Activated CD8-positive, alpha-beta memory T cell treated with anti-CD3 and anti-CD28 coated beads for 36 hours (primary cell): ENCODE data around the gene ANKRD35. TPM values are rescaled to one million over a fixed set of nuclear protein-coding genes. Genes with fewer than 3 reads are reported as not detected.
"Not testable (repeated sequence)": the region's sequence is repeated elsewhere in the genome, so short reads cannot be mapped to it uniquely, and the experiment has no call there.

Source experiments
- CTCF ChIA-PET: fragments of 350-600 bp; sonication (Branson Sonifier 250); formaldehyde crosslinking; loops from one replicate; lab custom pipeline; 2021; ENCODE audit warnings: antibody characterized with exemption; lab: Charles Lee
- POLR2A ChIA-PET: fragments of 350-600 bp; sonication (Branson Sonifier 250); formaldehyde crosslinking; loops from one replicate; lab custom pipeline; 2021; ENCODE audit warnings: antibody characterized with exemption; lab: Charles Lee
- total RNA-seq, 2 experiments: library from RNA; stranded (reverse); gene quantifications; one replicate each; pipeline ENCODE4 v1.2.3, GENCODE V29; 2021

The ANKRD35 gene
- total RNA-seq, 2 experiments from 2014 or later, result 0.82 to 1.2 TPM

GRCh38 chr1:145837656-145838055 lies 48.0 kb downstream of the ANKRD35 start:
- POLR2A ChIA-PET, result no interaction called here
- CTCF ChIA-PET, result interaction anchor here (1.3 to 1.6 kb wide), 2 partner anchors 8 to 12 kb away, joined by 3 to 5 read pairs; partner anchors contain the start of gene NUDT17

- CTCF ChIA-PET, POLR2A ChIA-PET: not testable (repeated sequence)
Observed at GRCh38 chr1:145830810-145831209, 54.9 kb downstream of the ANKRD35 start.

GRCh38 chr1:145828367-145829026 lies 57.2 kb downstream of the ANKRD35 start:
- ChIA-PET CTCF (interaction anchor here (1.3 to 1.8 kb wide), 2 partner anchors 17 to 149 kb away, joined by 5 to 8 read pairs; partner anchors contain the start of gene NUDT17), POLR2A (interaction anchor here (1.1 kb wide), 2 partner anchors 16 to 17 kb away, joined by 3 to 5 read pairs; partner anchors contain the start of gene NUDT17)

- ChIA-PET CTCF (interaction anchor here (1.3 to 1.8 kb wide), 2 partner anchors 17 to 149 kb away, joined by 5 to 8 read pairs; partner anchors contain the start of gene NUDT17), POLR2A (interaction anchor here (1.1 kb wide), 1 partner anchor 17 kb away, joined by 5 read pairs; no protein-coding TSS in a partner anchor)
Observed at GRCh38 chr1:145827966-145828365, 57.7 kb downstream of the ANKRD35 start.

- CTCF ChIA-PET, result interaction anchor here (3.2 kb wide), 1 partner anchor 19 kb away, joined by 16 read pairs; the partner anchor contains the start of gene NUDT17
- POLR2A ChIA-PET, result interaction anchor here (0.5 to 0.7 kb wide), 2 partner anchors 46 to 73 kb away, joined by 3 to 19 read pairs; no protein-coding TSS in a partner anchor
Observed at GRCh38 chr1:145826030-145826429, 59.6 kb downstream of the ANKRD35 start.

GRCh38 chr1:145824499-145824842 lies 61.2 kb downstream of the ANKRD35 start:
- ChIA-PET POLR2A (interaction anchor here (0.7 to 1.8 kb wide), 4 partner anchors 17 to 103 kb away, joined by 3 to 9 read pairs (median 3); partner anchors contain the start of genes PIAS3 and RBM8A), CTCF (interaction anchor here (0.9 to 3.2 kb wide), 3 partner anchors 21 to 69 kb away, joined by 3 to 16 read pairs (median 3); partner anchors contain the start of gene NUDT17)

- ChIA-PET CTCF (interaction anchor here (0.9 to 3.2 kb wide), 3 partner anchors 21 to 68 kb away, joined by 3 to 16 read pairs (median 3); partner anchors contain the start of gene NUDT17), POLR2A (interaction anchor here (0.7 to 1.8 kb wide), 5 partner anchors 16 to 104 kb away, joined by 3 to 9 read pairs (median 3); partner anchors contain the start of genes NUDT17, PIAS3 and RBM8A)
Observed at GRCh38 chr1:145823565-145824498, 61.8 kb downstream of the ANKRD35 start, which contains the start of the genes POLR3C and RNF115. POLR3C (plus strand) TSS chr1:145824200; CDS start chr1:145825777, 1,577 bp downstream. RNF115 (minus strand) TSS chr1:145824095; CDS start chr1:145823873, 222 bp downstream.

GRCh38 chr1:145822779-145823331 lies 62.8 kb downstream of the ANKRD35 start:
- POLR2A ChIA-PET, CTCF ChIA-PET: not testable (repeated sequence)

- POLR2A ChIA-PET, result not testable (repeated sequence)
Observed at GRCh38 chr1:145818095-145818494, 67.6 kb downstream of the ANKRD35 start.

More at GRCh38 chr1:145818095-145818494, 67.6 kb downstream of the ANKRD35 start:
- CTCF ChIA-PET, result not testable (repeated sequence)

Other genes starting within 250 kb of the ANKRD35 start
- under 1 TPM in 1 of 2 experiments, not detected in 1; 0.21 TPM for gene PDZK1, start 178.5 kb downstream of the ANKRD35 start, total RNA-seq
- gene CD160, start 166.4 kb downstream of the ANKRD35 start, total RNA-seq, result 10 to 100 TPM; 49.0 to 57.8 TPM
- gene RNF115, start 61.8 kb downstream of the ANKRD35 start, total RNA-seq, result 10 to 100 TPM; 16.3 to 16.4 TPM
- gene POLR3C, start 61.7 kb downstream of the ANKRD35 start, total RNA-seq, result 10 to 100 TPM; 55.8 to 56.3 TPM
- 1 to 10 TPM; 2.6 to 2.9 TPM for gene NUDT17, start 40.2 kb downstream of the ANKRD35 start, total RNA-seq
- 10 to 100 TPM; 17.6 to 17.7 TPM for gene PIAS3, start 26.8 kb downstream of the ANKRD35 start, total RNA-seq
- gene ITGA10, start 24.2 kb upstream of the ANKRD35 start, total RNA-seq, result 1 to 10 TPM; 2.4 to 2.8 TPM
- 10 to 100 TPM; 33.6 to 34.0 TPM for gene PEX11B, start 32.9 kb upstream of the ANKRD35 start, total RNA-seq
- 100 to 1,000 TPM; 375 to 376 TPM for gene RBM8A, start 41.6 kb upstream of the ANKRD35 start, total RNA-seq
- 10 to 100 TPM; 38.1 to 39.3 TPM for gene LIX1L, start 72.2 kb upstream of the ANKRD35 start, total RNA-seq
- gene ANKRD34A, start 78.7 kb upstream of the ANKRD35 start, total RNA-seq, result 10 to 100 TPM in 1 of 2 experiments, 1 to 10 TPM in 1; 10.0 to 13.2 TPM
- gene POLR3GL, start 78.8 kb upstream of the ANKRD35 start, total RNA-seq, result 10 to 100 TPM; 18.1 to 21.9 TPM
- 10 to 100 TPM; 62.1 to 62.8 TPM for gene TXNIP, start 110.7 kb upstream of the ANKRD35 start, total RNA-seq
- not detected for gene HJV, start 135.9 kb upstream of the ANKRD35 start, total RNA-seq